GM18517 (cell line): ENCODE results near the gene LSM3.

Source experiments
- ATAC-seq: cut with Tn5 transposase; IDR thresholded peaks from one replicate; pipeline ENCODE4 v1.9.1; 2021; ENCODE audit warnings: mild to moderate bottlenecking, moderate library complexity; ENCODE audit not compliant: unreplicated experiment

LSM3 gene

GRCh38 chr3:14142567-14143270 is 35.9 kb upstream of the LSM3 start:
- no peak for ATAC-seq

- no peak for ATAC-seq
Observed at GRCh38 chr3:14143271-14144225, 35.1 kb upstream of the LSM3 start.

DNA sequence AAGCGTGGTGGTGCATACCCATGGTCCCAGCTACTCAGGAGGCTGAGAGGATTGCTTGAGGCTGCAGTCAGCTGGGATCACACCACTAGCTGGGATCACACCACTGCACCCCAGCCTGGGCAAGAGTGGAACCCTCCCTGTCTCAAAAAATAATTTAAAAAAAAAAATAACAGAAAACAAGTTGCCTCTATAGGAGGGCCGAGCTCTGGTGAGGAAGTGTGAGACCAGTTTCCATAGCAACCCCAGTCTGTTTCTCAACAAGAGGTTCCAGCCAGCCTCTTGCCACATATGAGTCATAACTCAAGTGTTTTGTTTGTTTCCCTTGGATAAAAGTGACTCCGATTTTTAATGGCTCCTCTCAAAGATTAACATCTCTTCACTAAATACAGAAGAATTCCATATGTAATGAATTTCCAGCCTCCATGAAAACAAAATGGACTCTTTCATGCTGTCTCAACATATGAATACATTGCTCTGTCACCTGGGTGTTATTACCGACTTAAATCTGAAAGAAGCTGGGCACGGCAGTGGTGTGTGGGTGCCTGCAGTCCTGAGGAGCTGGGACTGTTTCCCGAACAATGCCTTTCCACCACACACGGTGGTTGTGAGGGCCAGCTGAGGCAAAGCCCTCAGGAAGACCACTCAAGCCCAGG is 34.1 kb upstream of the LSM3 start:
- ATAC-seq: peak; percentile 97

GRCh38 chr3:14145236-14145635 is 33.4 kb upstream of the LSM3 start:
- no peak for ATAC-seq

DNA sequence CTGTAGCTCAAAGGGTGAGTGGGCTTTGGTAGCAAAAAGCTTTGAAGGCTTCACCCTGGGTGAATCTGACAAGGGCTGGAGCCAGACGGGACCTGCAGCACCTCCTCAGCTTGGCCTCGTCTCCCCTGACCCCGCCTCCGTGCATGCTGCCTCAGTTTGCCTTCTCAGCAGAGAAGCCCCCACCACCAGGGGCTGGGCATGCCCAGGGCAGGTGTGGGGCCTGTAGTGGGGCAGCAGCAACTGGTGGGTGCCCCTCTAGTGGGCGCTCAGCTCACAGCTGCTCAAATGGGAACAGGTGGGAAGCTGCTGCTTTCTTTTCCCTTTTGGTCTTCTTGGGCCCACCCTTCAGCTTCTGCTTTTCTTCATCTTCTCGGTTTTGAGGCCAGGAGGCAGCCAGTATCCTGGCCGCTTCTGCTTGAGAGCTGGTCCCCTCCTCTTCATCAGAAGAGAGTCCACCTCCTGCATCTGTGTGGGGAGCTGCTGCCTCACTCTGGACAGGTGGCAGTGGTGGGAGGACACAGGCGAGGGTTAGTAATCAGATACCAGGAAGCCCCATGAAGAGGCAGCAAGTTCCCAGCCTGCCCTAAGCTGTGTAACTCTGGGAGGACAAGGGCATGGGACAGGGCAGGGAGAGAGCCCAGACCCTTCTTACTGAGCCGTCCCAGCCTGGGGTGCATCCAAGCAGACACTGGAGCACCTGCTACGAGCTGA is 32.8 kb upstream of the LSM3 start:
- no peak for ATAC-seq

- no peak for ATAC-seq
Observed at GRCh38 chr3:14146381-14147065, 32.1 kb upstream of the LSM3 start.

- no peak for ATAC-seq
Observed at GRCh38 chr3:14147066-14147435, 31.6 kb upstream of the LSM3 start.

GRCh38 chr3:14147617-14148016 is 31.0 kb upstream of the LSM3 start:
- ATAC-seq: no peak

DNA sequence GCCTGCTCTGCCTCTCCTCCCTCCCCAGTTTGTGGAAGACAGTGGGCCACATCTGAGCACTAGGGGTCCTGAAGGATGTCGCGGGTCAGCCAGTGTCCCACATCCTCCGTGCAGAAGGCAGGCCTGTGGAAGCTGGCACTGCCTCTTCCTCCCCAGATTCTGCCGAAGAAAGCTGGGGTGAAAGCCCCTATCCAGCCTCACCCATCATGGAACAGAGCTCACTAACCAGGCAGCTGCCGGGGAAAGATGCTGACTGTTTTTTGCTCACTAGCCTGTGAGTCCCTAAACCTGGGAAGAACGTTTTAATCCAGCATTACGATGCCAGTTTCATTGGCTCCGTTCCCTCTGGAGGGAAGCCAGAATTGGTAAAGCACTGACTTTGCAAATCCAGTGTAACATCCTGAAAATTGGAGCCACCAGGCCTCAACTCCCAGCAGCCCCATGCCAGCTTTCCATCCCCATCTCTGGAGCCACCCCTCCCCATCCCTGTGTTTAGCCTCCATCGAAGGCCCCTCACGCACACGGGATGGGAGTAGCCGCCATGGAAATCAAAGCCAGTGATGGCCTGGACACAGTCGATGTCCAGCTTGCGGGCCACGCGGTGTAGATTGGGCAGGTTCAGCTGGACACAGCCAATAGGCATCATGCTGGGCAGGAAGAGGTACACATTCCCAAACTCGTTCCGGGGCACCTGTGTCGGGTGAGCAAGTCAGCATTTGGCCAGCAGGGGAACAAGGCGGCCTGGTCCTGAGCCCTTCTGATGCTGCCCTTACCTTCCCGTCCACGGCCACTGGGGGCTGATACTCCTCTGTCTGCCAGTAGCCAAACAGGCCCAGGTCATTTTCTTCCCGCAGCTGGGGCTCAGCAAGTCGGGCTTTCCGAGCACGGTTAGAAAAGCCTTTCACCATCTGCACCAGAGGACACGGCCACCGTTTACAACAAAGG is 30.3 kb upstream of the LSM3 start:
- ATAC-seq: no peak

- ATAC-seq: no peak
Observed at GRCh38 chr3:14150078-14150477, 28.5 kb upstream of the LSM3 start.

DNA sequence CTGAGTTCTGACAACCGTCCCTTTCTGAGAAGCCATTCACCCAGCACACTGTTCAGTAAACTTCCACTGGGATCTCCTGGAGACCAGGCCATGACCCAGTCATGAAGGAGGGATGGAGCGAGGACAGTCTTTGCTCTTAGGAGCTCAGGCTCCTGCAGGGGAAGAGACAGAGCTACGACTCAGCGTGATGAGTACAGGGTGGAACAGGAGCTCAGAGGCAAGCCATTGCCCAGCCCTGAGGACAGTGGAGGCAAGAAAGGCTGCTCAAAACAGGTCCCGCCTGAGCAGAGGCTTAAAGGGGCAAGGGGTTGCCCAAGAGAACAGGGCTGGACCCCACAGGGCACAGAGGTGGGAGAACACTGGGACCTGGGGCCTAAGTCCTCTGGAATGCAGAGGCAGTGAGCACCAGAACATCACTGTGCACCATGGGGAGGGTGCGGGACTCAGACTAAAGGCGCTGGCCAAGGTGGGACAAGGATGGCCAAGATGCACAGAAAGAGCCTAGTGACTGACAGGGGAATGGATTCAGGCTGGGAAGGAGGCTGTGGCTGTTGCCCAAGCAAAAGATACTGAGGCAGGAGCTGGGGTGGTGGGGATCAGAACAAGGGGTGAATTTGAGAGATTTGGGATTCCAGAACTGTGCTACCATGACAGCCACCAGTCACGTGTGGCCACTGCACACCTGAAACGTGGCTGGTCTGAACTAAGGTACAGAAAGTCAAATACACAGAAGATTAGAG is 28.0 kb upstream of the LSM3 start:
- ATAC-seq: no peak

- ATAC-seq: no peak
Observed at GRCh38 chr3:14151471-14152083, 27.0 kb upstream of the LSM3 start.

DNA sequence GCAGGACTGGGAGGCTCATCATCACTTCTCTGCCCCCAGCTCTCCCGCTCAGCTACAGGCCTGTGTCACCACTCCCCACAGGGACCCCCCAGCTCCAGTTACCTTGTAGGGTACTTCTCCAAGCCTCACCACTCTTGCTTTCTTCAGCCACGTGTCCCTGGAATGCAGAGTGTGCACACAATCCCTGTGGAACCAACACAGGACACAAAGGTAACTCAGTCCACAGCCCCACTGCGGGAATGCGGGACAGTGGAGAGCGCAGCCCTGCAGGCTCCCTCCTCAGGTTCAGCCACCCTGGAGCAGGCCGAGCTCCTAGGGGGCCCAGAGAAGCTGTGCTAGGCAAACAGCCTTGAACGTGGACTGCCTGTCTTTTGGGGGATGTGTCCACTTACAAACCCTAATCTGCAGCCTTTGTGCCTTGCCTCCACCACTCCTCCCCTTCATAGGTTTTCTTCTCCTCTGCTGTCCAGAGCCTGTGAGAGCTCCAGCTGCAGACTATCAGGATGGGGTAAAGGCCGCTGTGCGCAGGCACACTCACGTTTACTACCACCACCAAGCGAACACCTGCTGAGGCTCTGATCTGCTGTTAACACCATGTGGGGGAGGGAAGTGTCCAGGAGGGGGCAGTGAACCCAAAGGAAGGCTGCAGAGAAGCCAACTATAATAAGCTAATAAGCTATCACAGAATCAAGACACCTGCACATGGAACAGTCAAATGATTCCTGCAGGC is 26.2 kb upstream of the LSM3 start:
- ATAC-seq: no peak

- no peak for ATAC-seq
Observed at GRCh38 chr3:14152963-14153355, 25.7 kb upstream of the LSM3 start.

DNA sequence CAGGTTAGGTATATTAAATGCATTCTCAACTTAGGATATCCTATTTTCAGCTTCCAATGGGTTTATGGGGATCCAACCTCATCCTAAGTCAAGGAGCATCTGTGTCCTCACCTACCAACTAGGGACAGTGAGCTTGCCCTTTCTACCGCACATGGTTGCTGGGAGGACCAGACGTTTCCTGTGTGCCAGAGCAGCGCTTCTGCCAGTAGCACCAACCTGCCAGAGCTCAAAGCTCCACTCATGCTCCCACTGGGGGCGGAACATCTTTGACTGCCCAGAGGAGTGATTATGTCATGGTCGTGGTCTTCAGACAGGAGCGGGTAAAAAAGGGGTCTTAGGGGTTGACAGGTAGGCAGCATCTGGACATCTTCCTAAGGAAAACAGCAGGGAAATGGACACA is 25.0 kb upstream of the LSM3 start:
- no peak for ATAC-seq

- ATAC-seq: no peak
Observed at GRCh38 chr3:14154276-14154675, 24.3 kb upstream of the LSM3 start.

DNA sequence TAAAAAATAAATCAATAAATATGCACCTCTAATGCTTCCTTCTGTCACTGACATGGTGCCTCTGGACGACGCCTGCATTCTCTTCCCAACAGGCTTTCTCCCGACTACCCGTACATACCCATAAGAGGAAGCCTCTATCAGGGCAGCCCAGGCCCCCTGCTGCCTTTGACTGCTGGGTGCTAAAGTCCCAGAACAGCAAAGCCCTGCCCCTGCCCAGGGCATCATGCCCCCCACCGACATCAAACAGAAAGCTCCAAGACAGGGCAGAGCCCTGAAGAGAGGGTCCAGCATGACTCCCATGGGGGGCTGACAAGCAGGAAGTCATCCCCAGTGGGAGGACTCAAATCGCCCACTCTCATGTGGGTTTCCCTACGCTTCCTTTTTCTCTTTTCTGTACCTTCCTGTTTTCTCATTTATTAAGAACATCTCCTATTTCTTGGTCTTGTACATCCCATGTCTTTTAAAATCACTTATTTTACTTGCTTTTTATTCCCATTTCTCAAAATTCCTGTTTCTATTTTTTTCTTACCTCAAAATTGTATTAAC is 23.6 kb upstream of the LSM3 start:
- no peak for ATAC-seq
